COLO829 (cell line): Measurements from ENCODE around the gene CAPN1.
A peak's percentile ranks its signal among the peaks of the same experiment; 100 is the strongest.
"Not testable (repeated sequence)": the region's sequence is repeated elsewhere in the genome, so short reads cannot be mapped to it uniquely, and the experiment has no call there.

Experiments
- DNase-seq: peaks from one replicate; pipeline ENCODE4 v3.0.0; 2012; ENCODE audit warnings: low spot score

The CAPN1 gene

GRCh38 chr11:65181569-65182257 lies at the start of gene CAPN1:
CAPN1 (plus strand) TSS chr11:65181928; CDS start chr11:65182702, 774 bp downstream.
- DNase-seq = peak; percentile 68

GRCh38 chr11:65132238-65132987 lies 49.3 kb upstream of the CAPN1 start:
- DNase-seq = no peak

GRCh38 chr11:65132988-65133700 lies 48.6 kb upstream of the CAPN1 start:
- DNase-seq = no peak

GRCh38 chr11:65133724-65134123 lies 48.0 kb upstream of the CAPN1 start:
- no peak for DNase-seq

GRCh38 chr11:65134240-65134951 lies 47.3 kb upstream of the CAPN1 start, which contains the start of gene SYVN1:
SYVN1 (minus strand) TSS chr11:65134519; CDS start chr11:65133601, 918 bp downstream.
- DNase-seq = peak; percentile 76

GRCh38 chr11:65134952-65135632 lies 46.6 kb upstream of the CAPN1 start:
- peak; percentile 97 for DNase-seq

GRCh38 chr11:65135633-65136145 lies 46.0 kb upstream of the CAPN1 start:
- DNase-seq = no peak

GRCh38 chr11:65136515-65137096 lies 45.1 kb upstream of the CAPN1 start:
- DNase-seq = no peak

- DNase-seq = no peak
Observed at GRCh38 chr11:65141896-65142494, 39.7 kb upstream of the CAPN1 start.

- DNase-seq = no peak
Observed at GRCh38 chr11:65147352-65148075, 34.2 kb upstream of the CAPN1 start.

GRCh38 chr11:65148657-65149056 lies 33.1 kb upstream of the CAPN1 start:
- DNase-seq = no peak

- DNase-seq = not testable (repeated sequence)
Observed at GRCh38 chr11:65150131-65150508, 31.6 kb upstream of the CAPN1 start.

- DNase-seq = peak; percentile 45
Observed at GRCh38 chr11:65150509-65151299, 31.0 kb upstream of the CAPN1 start.

- no peak for DNase-seq
Observed at GRCh38 chr11:65151331-65151899, 30.3 kb upstream of the CAPN1 start.

GRCh38 chr11:65152122-65152521 lies 29.6 kb upstream of the CAPN1 start:
- DNase-seq = no peak

- DNase-seq = no peak
Observed at GRCh38 chr11:65156256-65156655, 25.5 kb upstream of the CAPN1 start.

- DNase-seq = no peak
Observed at GRCh38 chr11:65156926-65157325, 24.8 kb upstream of the CAPN1 start.

- no peak for DNase-seq
Observed at GRCh38 chr11:65157336-65157735, 24.4 kb upstream of the CAPN1 start.

GRCh38 chr11:65159012-65159411 lies 22.7 kb upstream of the CAPN1 start:
- no peak for DNase-seq
